NCI-H2029 (cell line): Measurements from ENCODE around the gene CA10.
A peak's percentile ranks its signal among the peaks of the same experiment; 100 is the strongest.

Experiments used
- DNase-seq: peaks from one replicate; lab custom pipeline; 2025; lab: John Stamatoyannopoulos, UW

Gene CA10

GRCh38 chr17:51873302-51873701, 285.2 kb downstream of the CA10 start:
- no peak for DNase-seq

- DNase-seq: no peak
Observed at GRCh38 chr17:51869387-51869786, 289.1 kb downstream of the CA10 start.

GRCh38 chr17:51860954-51861561, 297.5 kb downstream of the CA10 start:
- DNase-seq: peak; percentile 55

GRCh38 chr17:51857052-51857597, 301.4 kb downstream of the CA10 start:
- peak; percentile 33 for DNase-seq

GRCh38 chr17:51855806-51856205, 302.7 kb downstream of the CA10 start:
- no peak for DNase-seq

GRCh38 chr17:51853857-51854256, 304.7 kb downstream of the CA10 start:
- peak; percentile 67 for DNase-seq

- DNase-seq: no peak
Observed at GRCh38 chr17:51852603-51853002, 305.9 kb downstream of the CA10 start.

- DNase-seq: no peak
Observed at GRCh38 chr17:51850201-51850600, 308.3 kb downstream of the CA10 start.

- no peak for DNase-seq
Observed at GRCh38 chr17:51848451-51848850, 310.1 kb downstream of the CA10 start.

GRCh38 chr17:51846566-51846965, 311.9 kb downstream of the CA10 start:
- no peak for DNase-seq

GRCh38 chr17:51845776-51846175, 312.7 kb downstream of the CA10 start:
- no peak for DNase-seq

GRCh38 chr17:51842763-51843162, 315.8 kb downstream of the CA10 start:
- DNase-seq: no peak

GRCh38 chr17:51841669-51842068, 316.8 kb downstream of the CA10 start:
- no peak for DNase-seq

- DNase-seq: no peak
Observed at GRCh38 chr17:51840688-51841087, 317.8 kb downstream of the CA10 start.

- DNase-seq: no peak
Observed at GRCh38 chr17:51833620-51834019, 324.9 kb downstream of the CA10 start.

- DNase-seq: no peak
Observed at GRCh38 chr17:51833045-51833444, 325.5 kb downstream of the CA10 start.

- no peak for DNase-seq
Observed at GRCh38 chr17:51830886-51831285, 327.6 kb downstream of the CA10 start.

GRCh38 chr17:51830451-51830850, 328.1 kb downstream of the CA10 start:
- no peak for DNase-seq

- DNase-seq: no peak
Observed at GRCh38 chr17:51828901-51829300, 329.6 kb downstream of the CA10 start.

- no peak for DNase-seq
Observed at GRCh38 chr17:51827140-51827539, 331.4 kb downstream of the CA10 start.

- no peak for DNase-seq
Observed at GRCh38 chr17:51820766-51821165, 337.7 kb downstream of the CA10 start.

- DNase-seq: no peak
Observed at GRCh38 chr17:51820252-51820651, 338.3 kb downstream of the CA10 start.

- DNase-seq: no peak
Observed at GRCh38 chr17:51819341-51820219, 338.9 kb downstream of the CA10 start.
